Germinal center (tissue), 1 donor: ENCODE data around the gene LAMB1.
"Not testable (repeated sequence)": the region's sequence is repeated elsewhere in the genome, so short reads cannot be mapped to it uniquely, and the experiment has no call there.

ENCODE experiments used
- DNase-seq: peaks from one replicate; pipeline ENCODE4 v3.0.0; 2012; ENCODE audit warnings: mixed read lengths, low spot score

Gene LAMB1

GRCh38 chr7:107917763-107918651 lies 85.0 kb downstream of the LAMB1 start:
- DNase-seq: no peak

GRCh38 chr7:107915541-107915940 lies 87.4 kb downstream of the LAMB1 start:
- no peak for DNase-seq

GRCh38 chr7:107914831-107915230 lies 88.1 kb downstream of the LAMB1 start:
- no peak for DNase-seq

- DNase-seq: no peak
These were observed 89.1 kb downstream of the LAMB1 start for GRCh38 chr7:107913851-107914250.

- no peak for DNase-seq
These were observed 91.0 kb downstream of the LAMB1 start for GRCh38 chr7:107911981-107912380.

GRCh38 chr7:107909445-107909844 lies 93.5 kb downstream of the LAMB1 start:
- DNase-seq: no peak

- DNase-seq: no peak
These were observed 95.2 kb downstream of the LAMB1 start for GRCh38 chr7:107907790-107908189.

- no peak for DNase-seq
These were observed 100.6 kb downstream of the LAMB1 start for GRCh38 chr7:107902381-107902780.

GRCh38 chr7:107900496-107901015 lies 102.4 kb downstream of the LAMB1 start:
- no peak for DNase-seq

GRCh38 chr7:107898997-107899594 lies 103.9 kb downstream of the LAMB1 start:
- no peak for DNase-seq

GRCh38 chr7:107892367-107892741 lies 110.6 kb downstream of the LAMB1 start:
- not testable (repeated sequence) for DNase-seq

GRCh38 chr7:107891636-107892366 lies 111.2 kb downstream of the LAMB1 start:
- peak; percentile 9 for DNase-seq

- peak; percentile 94 for DNase-seq
These were observed 111.9 kb downstream of the LAMB1 start, which contains the start of gene DLD for GRCh38 chr7:107890962-107891635. Gene DLD, plus strand, starts transcription at chr7:107891183. Its CDS starts 68 bp downstream, at chr7:107891251.

- DNase-seq: no peak
These were observed 112.4 kb downstream of the LAMB1 start for GRCh38 chr7:107890493-107890961.

- no peak for DNase-seq
These were observed 113.0 kb downstream of the LAMB1 start for GRCh38 chr7:107889992-107890391.

GRCh38 chr7:107887827-107888226 lies 115.1 kb downstream of the LAMB1 start:
- not testable (repeated sequence) for DNase-seq

GRCh38 chr7:107884066-107884818 lies 118.7 kb downstream of the LAMB1 start:
- no peak for DNase-seq

- no peak for DNase-seq
These were observed 120.2 kb downstream of the LAMB1 start for GRCh38 chr7:107882766-107883165.

- peak; percentile 31 for DNase-seq
These were observed 123.4 kb downstream of the LAMB1 start for GRCh38 chr7:107879400-107880035.

- no peak for DNase-seq
These were observed 124.3 kb downstream of the LAMB1 start for GRCh38 chr7:107878636-107879035.
